Hepatocyte (in vitro differentiated cells): ENCODE results near the gene ARMH3.

Experiments
- CTCF ChIP-seq: fragments of 200-600 bp; sonication (generic); IDR thresholded peaks from 2 replicates; pipeline ENCODE4 v1.5.1; 2016; ENCODE audit warnings: antibody characterized with exemption, mild to moderate bottlenecking; ENCODE audit not compliant: poor library complexity
- EZH2 ChIP-seq: fragments of 200-600 bp; sonication (generic); IDR thresholded peaks from 2 replicates; pipeline ENCODE4 v1.6.1; 2016; ENCODE audit warnings: antibody characterized with exemption, mild to moderate bottlenecking, borderline replicate concordance

- no peak for TF ChIP-seq CTCF
- TF ChIP-seq EZH2 = no peak
Measured at GRCh38 chr10:101833466-101833865, 222.5 kb downstream of the ARMH3 start.
